HG02763 (cell line): ENCODE results near the gene FGD6.
"Not testable (repeated sequence)": the region's sequence is repeated elsewhere in the genome, so short reads cannot be mapped to it uniquely, and the experiment has no call there.

Experiments
- ATAC-seq: cut with Tn5 transposase; IDR thresholded peaks from one replicate; pipeline ENCODE4 v1.9.1; 2021; ENCODE audit warnings: mild to moderate bottlenecking, moderate library complexity; ENCODE audit not compliant: unreplicated experiment

The FGD6 gene

DNA sequence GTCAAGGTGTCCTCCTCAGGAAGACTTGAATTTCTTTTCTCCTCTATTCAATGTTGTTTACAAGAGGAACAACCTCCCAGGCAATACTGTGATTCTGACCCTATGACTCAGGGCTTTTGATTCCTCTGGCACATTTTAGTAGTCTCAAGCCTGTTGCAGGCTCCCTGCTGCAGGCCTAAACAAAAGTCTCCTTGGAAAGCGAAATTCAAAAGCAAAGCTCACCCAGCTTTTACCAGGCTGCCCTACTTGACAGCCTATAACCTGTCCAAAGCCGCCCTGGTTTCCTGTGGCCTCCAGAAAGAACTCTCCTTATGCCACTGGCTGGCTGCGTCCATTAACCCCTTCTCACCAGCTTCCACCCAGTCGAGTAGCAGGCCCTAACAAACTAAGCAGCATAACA, 11.6 kb downstream of the FGD6 start:
- no peak for ATAC-seq

DNA sequence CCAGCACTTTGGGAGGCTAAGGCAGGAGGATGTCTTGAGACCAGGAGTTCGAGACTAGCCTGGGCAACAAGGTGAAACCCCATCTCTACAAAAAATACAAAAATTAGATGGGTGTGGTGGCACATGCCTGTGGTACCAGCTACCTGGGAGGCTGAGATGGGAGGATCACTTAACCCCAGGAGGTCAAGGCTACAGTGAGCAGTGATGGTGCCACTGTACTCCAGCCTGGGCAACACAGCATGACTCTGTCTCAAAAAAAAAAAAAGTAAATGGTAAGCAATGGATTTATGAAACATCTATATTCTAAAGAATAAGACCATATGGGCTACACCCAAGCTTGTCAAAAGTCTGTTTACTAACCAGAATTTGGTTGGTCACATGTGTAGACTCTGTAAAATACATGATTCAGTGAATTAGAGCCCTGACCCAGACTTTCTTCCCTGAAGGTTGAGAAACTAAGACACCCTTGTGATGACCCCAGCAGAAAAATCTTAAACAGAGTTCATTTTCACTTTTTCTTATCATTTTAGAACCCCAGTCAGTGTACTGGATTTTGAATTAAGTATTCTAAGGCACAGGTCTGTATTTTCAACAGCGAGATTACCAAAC, 12.1 kb downstream of the FGD6 start:
- ATAC-seq, result no peak

DNA sequence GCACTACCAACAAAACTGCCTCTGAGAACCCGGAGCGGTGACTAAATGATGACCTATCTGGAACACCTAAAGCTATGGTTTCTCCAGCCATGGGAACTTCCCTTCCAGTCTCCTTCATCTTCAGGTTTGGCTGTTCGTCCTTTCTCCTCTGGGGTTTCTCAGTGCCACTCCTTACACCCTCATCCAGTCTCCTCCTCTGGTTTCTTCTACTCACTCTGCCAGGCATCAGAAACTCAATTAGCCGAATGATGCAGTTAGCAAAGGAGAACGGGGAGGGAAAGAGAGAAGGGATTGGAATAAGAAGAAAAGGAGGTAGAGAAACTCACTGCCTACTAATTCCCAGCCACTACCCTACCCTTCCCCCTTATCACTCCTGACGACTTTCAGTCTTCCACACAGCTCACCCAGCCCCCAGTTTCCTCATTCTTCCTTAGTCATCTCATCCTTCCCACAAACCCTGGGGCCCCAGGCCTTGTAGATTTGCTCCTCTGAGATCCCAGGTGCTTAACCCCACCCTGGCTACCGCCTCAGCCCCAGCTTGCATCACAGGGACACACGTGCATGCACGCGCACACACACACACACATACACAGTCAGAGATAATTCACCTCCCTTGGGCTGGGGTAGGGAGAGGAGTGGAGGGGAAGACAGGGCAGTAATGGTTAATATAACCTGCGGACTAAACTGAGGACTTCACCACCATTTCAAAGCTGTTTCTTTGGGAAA, 13.0 kb downstream of the FGD6 start:
- no peak for ATAC-seq

DNA sequence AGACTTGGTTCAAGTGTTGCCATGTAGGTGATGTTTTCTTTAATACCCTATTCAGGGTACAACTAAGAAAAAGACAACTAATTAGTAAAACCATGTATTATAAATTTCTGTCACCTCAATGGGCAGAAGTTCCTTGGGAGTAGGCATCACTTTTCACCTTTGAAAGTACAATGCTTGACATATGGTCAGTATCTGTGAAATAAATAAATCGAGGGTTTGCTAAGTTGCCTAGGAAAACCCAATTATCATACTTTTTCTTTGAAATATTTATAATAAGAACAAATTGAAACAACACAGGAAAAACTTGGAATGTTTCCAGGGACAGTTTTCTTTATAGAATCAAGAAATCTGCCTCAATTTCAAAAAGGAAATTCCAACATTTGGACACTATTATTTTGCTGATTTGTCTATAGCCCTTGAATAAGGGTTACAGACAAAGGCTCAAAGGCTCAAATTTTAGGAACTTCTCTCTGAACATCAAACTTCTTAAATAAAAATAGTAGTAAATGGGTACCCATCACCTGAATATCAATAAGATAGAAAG, 13.7 kb downstream of the FGD6 start:
- no peak for ATAC-seq

DNA sequence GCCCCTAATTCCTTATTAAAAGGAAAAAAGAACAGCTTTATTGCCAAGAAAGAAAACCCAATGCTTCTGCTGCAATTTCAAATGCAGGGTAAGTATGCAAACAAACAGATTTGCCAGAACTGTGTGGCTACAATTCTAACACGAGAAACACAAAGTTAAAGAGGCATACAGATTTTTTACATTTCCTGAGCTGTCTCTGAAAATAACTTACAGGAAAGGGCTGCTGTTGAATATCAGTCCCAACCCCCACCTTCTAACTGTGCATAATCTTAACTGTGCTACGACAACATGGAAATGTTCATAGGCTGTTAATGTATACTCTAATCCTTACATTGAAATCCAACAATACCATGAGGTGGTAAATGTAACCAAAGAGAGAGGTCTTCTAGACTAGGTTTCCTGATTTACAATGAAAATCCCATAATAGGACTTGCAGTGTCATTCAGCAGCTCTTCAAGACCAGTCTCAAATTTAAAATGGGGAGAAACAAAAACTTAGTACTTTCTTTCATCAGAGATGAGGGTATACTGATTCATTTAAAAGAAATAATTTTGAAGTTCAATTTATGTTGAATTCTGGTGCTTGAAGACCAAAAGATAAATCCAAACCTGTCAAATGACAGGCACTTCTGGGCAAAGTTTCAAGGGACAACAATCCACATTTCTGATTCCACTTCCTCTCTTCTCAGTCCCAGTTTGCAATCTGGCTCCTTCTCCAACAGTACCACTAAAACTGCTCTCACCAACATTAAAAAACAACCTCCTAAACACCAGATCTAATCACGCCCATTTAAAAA, 14.4 kb downstream of the FGD6 start:
- no peak for ATAC-seq

DNA sequence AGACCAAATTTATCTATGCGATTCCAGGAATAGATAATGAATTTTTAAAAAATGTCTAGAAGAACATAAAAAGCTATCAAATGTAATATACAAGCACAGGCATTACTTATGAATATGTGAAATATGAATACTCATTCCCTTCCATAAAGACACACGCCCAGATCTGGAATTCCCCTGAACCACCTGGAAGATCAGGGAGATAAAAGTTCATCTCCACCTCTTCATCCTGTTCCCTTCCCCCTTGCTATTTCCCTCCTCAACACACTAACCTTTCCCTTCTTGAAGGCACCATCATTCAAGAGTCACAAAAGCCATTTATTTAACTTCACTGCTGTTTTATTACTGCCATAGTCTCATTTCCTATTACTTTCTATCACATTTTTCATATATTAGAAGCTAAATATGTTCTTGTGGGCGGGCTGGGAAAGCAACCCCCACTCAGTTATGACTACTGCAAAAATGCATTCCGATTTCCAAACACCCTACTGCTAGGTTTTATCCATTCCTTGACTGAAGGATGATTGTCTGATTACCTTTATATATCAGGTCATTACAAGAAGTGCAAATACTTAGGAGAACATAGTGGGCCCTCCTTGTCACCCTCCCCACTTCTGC, 16.1 kb downstream of the FGD6 start:
- ATAC-seq, result no peak

DNA sequence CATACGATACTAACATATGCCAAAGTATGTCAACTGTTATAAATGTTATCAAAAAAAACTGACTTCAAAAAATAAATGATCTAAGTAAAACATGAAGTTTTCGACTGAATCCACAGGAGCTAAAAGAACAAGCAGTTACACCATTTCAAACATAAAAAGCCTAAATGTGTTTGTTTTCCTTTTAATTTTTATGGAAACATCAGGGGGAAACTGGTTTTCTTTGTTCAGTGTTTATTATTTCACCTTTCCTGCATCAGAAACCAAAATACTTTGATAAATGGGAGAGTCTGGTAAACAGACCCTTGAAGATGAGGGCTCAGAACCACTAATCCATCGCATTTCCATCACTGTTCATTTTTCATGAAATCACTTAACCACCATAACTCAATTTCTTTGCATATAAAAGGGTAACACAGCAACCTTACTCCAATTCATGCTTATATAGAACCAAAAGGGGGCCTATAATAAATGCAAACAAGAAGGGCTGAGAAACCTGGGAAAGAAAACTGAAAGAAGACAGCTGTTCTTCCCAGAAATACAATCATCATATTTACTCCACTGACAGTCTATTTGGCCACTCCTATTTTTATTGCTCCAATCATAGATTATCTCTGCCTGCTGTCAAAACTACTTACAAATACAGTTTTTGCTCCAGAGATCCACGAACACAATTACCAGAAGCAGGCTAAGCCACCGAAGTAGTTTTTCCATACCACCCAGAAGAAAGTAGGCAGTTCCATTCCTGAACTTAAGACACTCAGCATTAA, 17.0 kb downstream of the FGD6 start:
- ATAC-seq, result no peak

DNA sequence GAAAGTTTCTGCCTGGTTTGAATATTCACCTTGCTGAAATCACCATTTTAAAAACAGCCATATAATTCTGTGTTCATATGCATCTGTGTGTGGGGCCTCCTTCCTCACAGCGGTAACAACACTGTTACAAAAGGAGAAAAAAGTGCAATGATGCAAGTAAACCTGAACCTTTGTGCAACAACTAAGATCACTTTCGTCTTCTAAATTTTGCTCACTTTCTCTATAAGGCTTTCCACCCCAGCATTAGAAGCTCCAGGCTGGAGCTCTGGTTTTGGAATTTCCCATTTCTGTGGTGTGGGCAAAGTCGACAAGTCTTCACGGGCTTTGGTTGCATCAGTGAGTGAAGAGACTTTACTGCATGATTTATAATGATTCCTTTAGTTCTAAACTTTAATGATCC, 18.4 kb downstream of the FGD6 start:
- ATAC-seq, result no peak

DNA sequence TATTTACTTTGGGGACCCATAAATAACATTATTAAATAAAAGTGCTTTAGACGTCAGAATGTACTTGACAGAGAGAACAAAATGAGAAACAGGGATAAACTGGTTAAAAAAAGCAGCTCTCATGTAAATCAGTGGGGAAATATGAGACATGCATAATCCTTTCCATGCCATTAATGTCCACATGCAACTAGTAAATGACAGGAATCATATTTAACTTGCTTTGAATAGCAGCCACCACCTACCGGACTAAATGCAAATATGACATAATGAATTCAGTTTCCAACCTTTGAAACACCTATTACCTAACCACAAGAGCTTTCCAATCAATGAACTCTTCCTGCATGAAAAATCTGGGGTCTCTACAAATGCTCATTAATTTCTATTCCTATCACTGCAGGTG, 19.6 kb downstream of the FGD6 start:
- no peak for ATAC-seq

DNA sequence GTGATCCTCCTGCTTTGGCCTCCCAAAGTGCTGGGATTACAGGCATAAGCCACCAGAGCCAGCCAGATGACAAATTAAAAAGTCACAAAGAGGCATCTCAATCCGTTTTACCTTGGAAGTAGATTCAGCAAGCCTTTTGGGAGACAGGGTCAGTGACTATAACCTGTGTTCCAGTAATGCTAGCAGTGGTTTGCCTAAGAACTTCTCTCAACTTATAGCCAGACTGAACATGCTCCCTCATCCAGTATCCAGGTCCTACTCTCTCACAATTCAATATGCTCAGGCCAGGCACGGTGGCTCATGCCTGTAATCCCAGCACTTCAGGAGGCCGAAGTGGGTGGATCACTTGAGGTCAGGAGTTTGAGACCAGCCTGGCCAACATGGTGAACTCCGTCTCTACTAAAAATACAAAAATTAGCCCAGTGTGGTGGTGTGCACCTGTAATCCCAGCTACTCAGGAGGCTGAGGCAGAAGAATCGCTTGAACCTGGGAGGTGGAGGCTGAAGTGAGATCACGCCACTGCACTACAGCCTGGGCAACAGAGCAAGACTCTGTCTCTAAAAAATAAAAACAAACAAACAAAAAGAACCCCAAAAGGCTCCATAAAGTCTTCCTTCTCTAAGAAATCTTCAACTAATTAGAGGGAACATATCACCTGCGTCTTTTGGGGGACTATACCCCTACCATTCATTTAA, 20.2 kb downstream of the FGD6 start:
- ATAC-seq, result not testable (repeated sequence)

DNA sequence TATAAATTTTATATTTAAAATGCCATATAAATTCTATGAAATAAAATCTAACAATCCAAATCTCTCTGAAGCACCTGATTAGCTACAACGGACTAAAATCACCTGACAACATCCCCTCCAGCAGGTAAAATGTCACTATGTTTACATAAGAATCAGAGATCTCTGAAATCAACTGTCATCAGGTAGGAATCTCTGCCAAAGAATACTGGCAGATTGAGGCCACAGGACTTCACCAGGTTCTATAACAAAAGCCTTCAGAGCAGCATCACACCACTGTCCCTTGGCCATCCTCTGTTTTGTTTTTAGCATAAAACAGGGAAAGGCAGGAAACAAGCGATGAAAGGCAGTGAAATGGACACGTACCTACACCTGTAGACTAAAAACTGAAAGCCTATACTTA, 22.1 kb downstream of the FGD6 start:
- no peak for ATAC-seq

DNA sequence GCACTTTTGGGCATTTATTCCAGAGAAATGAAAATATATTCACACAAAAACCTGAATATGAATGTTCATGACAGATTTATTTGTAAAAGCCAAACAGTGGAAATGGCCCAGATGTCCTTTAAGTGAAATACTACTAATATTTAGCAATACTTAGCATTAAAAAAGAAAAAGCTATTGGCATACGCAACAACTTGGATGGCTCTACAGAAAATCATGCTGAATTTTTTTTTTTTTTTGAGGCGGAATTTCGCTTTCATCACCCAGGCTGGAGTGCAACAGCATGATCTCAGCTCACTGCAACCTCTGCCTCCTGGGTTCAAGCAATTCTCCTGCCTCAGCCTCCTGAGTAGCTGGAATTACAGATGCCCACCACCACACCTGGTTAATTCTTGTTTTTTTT, 24.1 kb downstream of the FGD6 start:
- ATAC-seq, result no peak

DNA sequence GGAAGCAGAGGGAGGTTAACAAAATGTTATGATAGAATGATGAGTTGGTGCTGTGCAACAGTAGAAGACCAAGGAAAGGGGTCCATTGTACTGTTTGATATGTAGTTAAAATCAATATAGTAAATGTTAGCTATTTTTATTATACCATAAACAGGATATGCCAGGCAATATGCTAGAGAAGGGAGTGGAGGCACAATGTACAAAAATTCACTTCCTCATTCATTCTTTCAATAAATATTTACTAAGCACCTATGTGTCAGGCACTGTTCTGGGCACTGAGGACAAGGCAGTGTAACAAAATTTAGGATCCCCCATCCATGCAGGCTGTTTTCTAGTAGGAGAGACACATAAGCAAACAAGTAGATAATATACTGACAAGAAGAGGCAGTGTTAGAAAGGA, 25.0 kb downstream of the FGD6 start:
- ATAC-seq, result no peak

DNA sequence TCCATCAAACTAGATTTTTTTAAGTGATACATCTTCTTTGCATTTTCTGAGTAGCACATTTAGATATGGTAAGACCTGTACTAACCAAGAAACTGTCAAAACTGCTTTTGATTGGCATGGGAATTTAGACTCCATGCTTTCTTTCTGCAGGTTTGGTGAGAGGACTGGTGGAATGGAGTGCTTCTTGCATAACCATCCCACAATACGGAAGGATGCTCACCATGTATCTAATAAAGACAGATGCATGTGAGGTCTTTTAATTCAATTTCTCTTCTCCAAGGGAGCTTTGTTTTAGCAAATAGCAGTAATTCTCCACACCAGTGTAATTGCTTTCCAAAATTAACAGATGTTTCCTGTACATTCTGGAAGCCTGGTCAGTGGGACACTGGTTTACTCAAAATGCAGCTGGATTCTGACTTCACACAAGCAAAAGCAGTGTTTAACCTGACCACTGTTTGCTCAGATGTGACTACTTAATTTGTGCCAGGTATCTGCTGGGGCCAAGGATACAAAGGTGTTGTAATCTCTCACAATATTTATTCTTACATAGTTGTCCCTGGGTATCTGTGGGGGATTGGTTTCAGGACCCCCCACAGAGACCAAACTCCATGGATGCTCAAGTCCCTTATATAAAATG, 26.1 kb downstream of the FGD6 start:
- no peak for ATAC-seq

DNA sequence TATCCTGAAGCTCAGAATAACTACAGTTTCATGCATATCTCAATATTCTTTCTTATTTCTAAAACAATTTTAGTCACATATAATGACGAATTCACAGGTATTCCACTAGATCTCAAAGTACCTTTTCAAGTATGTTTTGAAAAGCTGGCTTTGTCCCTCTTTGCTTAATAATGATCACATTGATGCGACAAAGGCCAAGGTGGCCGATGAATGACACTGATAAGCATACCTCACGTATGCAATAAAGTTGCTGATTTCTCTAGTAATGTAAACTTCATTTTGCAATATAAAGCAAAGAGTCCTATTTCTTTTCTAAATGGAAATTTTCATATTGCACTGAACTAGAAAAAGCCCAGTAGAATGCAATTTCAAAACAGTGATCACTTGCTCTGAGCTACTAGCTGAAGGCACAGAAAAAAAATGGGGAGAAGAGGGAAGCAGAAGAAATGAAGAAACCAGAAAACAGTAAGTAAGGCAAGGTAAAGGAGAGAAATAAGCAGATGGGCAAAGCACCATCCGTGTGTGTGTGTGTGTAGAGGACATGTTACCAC, 29.3 kb downstream of the FGD6 start:
- ATAC-seq, result no peak

DNA sequence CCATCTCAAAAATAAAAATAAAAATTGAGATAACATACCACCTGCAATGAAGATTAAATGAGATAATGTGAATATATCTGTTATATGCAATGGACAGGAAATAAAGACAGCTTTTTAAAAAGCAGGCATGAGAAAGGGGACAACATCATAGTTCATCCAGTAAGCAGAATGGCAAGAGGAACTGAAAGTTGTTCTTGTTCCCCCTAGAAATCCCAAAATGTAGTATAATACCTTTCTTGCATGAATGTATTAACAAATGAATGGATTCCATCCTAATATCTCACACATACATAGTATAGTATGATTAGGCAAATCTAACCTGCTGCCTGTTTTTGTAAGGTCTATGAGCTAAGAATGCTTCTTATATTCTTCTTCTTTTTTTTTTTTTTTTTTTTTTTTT, 31.4 kb downstream of the FGD6 start:
- ATAC-seq, result no peak

DNA sequence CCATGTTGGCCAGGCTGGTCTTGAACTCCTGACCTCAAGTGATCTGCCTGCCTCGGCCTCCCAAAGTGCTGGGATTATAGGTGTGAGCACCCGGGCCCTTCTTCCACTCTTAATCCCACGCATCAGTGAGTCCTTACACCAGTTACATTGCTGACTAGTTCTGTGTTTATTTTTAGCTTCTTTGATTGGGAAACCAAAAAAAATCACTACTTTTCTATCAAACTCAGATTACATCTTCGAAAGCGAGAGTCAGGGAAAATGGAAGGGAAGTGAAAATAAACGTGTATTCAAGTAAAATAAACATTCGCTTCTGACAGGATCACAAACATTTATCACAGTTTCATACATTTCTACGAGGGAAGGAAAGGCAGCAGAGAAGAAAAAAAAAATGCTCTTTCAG, 32.2 kb downstream of the FGD6 start:
- no peak for ATAC-seq

DNA sequence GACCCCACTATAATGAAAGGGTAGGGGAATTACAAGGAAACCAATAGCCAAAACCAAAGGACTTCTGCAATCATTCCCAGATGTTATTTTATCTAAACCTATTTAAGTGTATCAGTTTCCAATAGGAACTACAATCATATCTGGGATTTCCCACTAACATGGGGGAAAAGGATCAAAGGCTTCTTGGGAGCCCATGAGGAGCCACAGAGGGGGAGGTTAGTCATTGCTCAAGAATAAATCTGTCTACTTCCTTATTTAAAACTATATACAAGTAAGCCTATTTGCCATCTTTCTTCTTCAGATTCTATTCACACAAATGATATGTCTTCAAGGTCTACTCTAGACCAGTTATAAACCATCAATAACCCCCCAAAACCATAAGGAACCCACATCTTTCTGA, 33.1 kb downstream of the FGD6 start:
- no peak for ATAC-seq

DNA sequence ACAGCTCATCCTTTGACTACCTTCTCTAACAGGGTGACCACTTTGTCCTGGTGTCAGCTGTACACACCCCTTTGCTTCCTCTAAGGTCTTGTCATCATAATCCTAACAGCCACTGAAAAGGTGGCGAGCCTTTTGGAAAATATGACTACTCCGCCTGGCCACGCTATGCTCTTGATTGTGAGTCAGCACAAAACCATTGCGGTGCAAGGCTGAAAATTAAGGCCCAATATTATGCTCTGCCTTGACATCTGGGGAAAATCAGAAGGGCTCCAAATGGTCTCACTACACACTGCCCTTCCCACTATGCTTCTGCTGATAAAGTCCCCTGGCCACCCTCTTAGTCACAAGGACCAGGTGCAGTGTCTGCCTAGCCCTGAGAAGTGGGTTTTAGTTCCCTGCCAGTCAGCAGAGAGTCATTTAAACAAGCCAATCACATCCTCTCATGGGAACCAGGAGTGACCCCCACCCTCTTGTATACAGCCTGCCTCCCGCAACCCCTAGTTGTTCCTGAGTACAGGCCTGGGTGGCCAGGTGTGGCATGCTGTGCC, 34.3 kb downstream of the FGD6 start:
- ATAC-seq, result no peak
